ENCODE measurements around the gene ZNF688. TPM values are rescaled to one million over a fixed set of nuclear protein-coding genes. Genes with fewer than 3 reads are reported as not detected.
A peak's percentile ranks its signal among the peaks of the same experiment; 100 is the strongest.

Gene ZNF688
- total RNA-seq, 1 donor = 12.3 TPM

- Histone ChIP-seq H3K9me3 (ENCODE audit: low read depth, low read length) (no peaks in the 10 kb centered on the region), H3K4me1 (ENCODE audit: insufficient read depth, low read length) (peaks cover 19% of the 10 kb centered on the region), H4K20me1 (ENCODE audit: insufficient read depth, low read length) (no peaks in the 10 kb centered on the region), H3K4me3 (ENCODE audit: insufficient read depth, low read length) (peak overlapping the region; percentile 81), H3K36me3 (ENCODE audit: insufficient read depth, low read length) (no peaks in the 10 kb centered on the region), H3K27me3 (ENCODE audit: insufficient read depth, low read length) (no peaks in the 10 kb centered on the region), H2AFZ (ENCODE audit: low read length) (peak overlapping the region; percentile 93), H3K4me2 (ENCODE audit: insufficient read depth, low read length) (peak overlapping the region; percentile 83), H3K27ac (ENCODE audit: low read depth, low read length) (peak overlapping the region; percentile 81), H3K79me2 (ENCODE audit: insufficient read depth, low read length) (no peaks in the 10 kb centered on the region)
- no peak for TF ChIP-seq CTCF (IDR thresholded peaks at IDR 0.05; ENCODE audit: extremely low read depth, low read depth, low read length)
- peak; percentile 89 for DNase-seq (ENCODE audit: insufficient read length, low spot score, missing footprints)
Observed at GRCh38 chr16:30570636-30571444, 674 bp downstream of the ZNF688 start.

- H3K4me2 ChIP-seq (ENCODE audit: insufficient read depth, low read length) = no peak overlapping the region
- no peaks in the 10 kb centered on the region for H4K20me1 ChIP-seq (ENCODE audit: insufficient read depth, low read length)
- no peaks in the 10 kb centered on the region for H3K36me3 ChIP-seq (ENCODE audit: insufficient read depth, low read length)
- no peak overlapping the region for H3K27ac ChIP-seq (ENCODE audit: low read depth, low read length)
- DNase-seq (ENCODE audit: insufficient read length, low spot score, missing footprints) = no peak
- no peak overlapping the region for H3K4me3 ChIP-seq (ENCODE audit: insufficient read depth, low read length)
- peaks cover 19% of the 10 kb centered on the region for H3K4me1 ChIP-seq (ENCODE audit: insufficient read depth, low read length)
- H3K9me3 ChIP-seq (ENCODE audit: low read depth, low read length) = no peaks in the 10 kb centered on the region
- H2AFZ ChIP-seq (ENCODE audit: low read length) = no peak overlapping the region
- no peak for TF ChIP-seq CTCF (IDR thresholded peaks at IDR 0.05; ENCODE audit: extremely low read depth, low read depth, low read length)
- no peaks in the 10 kb centered on the region for H3K79me2 ChIP-seq (ENCODE audit: insufficient read depth, low read length)
- H3K27me3 ChIP-seq (ENCODE audit: insufficient read depth, low read length) = no peaks in the 10 kb centered on the region
Observed at GRCh38 chr16:30569746-30570635, 1.5 kb downstream of the ZNF688 start.

- no peaks in the 10 kb centered on the region for H4K20me1 ChIP-seq (ENCODE audit: insufficient read depth, low read length)
- no peaks in the 10 kb centered on the region for H3K79me2 ChIP-seq (ENCODE audit: insufficient read depth, low read length)
- H3K27ac ChIP-seq (ENCODE audit: low read depth, low read length) = no peak overlapping the region
- peak; percentile 58 for DNase-seq (ENCODE audit: insufficient read length, low spot score, missing footprints)
- H3K9me3 ChIP-seq (ENCODE audit: low read depth, low read length) = no peaks in the 10 kb centered on the region
- H3K4me1 ChIP-seq (ENCODE audit: insufficient read depth, low read length) = peaks cover 19% of the 10 kb centered on the region
- no peak overlapping the region for H3K4me2 ChIP-seq (ENCODE audit: insufficient read depth, low read length)
- H3K36me3 ChIP-seq (ENCODE audit: insufficient read depth, low read length) = no peaks in the 10 kb centered on the region
- no peaks in the 10 kb centered on the region for H3K27me3 ChIP-seq (ENCODE audit: insufficient read depth, low read length)
- H3K4me3 ChIP-seq (ENCODE audit: insufficient read depth, low read length) = no peak overlapping the region
- no peak for TF ChIP-seq CTCF (IDR thresholded peaks at IDR 0.05; ENCODE audit: extremely low read depth, low read depth, low read length)
- H2AFZ ChIP-seq (ENCODE audit: low read length) = no peak overlapping the region
Observed at GRCh38 chr16:30569281-30569680, 2.2 kb downstream of the ZNF688 start.
